ENCODE results near the gene COL5A3. TPM values are rescaled to one million over a fixed set of nuclear protein-coding genes. Genes with fewer than 3 reads are reported as not detected.

COL5A3 gene
- polyA plus RNA-seq, 1 of the 3 experiments (the other 2 are of a cell fraction): under 0.01 TPM

DNA sequence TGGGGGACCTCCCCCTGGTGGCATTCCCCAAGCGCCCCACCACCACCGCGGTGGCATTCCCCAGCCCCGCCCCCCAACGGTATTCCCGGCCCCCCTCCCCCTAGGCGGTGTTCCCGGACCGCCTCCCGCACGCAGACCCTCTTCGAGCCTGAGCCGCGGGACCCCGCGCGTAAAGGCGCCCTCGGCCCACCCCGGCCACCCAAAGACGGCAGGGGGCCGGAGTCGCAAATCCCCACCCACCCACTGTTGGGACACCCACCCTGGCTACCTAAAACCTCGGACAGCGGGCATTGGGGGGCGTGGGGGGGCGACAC, 96.3 kb downstream of the COL5A3 start:
- H3K4me2 ChIP-seq: peak overlapping the region; percentile 98
- H3F3A ChIP-seq (replicated peaks; ENCODE audit: insufficient read depth): peaks cover 9% of the 10 kb centered on the region
- H3K4me3 ChIP-seq (ENCODE audit: low read depth in 2 of 2, low read length in 1 of 2): peak overlapping the region; percentile 52 to 72
- peak overlapping the region; percentile 52 for H3K9ac ChIP-seq
- POLR2A ChIA-PET: no interaction called here
- DNase-seq: no peak
- WGBS (ENCODE audit: low lambda C conversion rate): 0% methylated on average over 5 of the region's 27 CpGs
- H3K9me2 ChIP-seq: no peaks in the 10 kb centered on the region
- CTCF ChIA-PET: interaction anchor here (0.5 to 2.2 kb wide), 5 partner anchors 18 to 86 kb away, joined by 3 to 7 read pairs (median 3); partner anchors contain the start of gene UBL5
- H3K4me1 ChIP-seq (ENCODE audit: control insufficient read depth in 1 of 2, insufficient read depth in 2 of 2, low read depth in 1 of 2, low read length in 1 of 2): peaks cover 0 to 10% of the 10 kb centered on the region in 2 experiments; a peak in 1 of 4 replicates
- H3K9me3 ChIP-seq: no peaks in the 10 kb centered on the region
- peak overlapping the region; percentile 34 to 54; a peak in 2 of 4 replicates for H3K27ac ChIP-seq (ENCODE audit: low read depth in 2 of 2, low read length in 1 of 2)
- H3K79me2 ChIP-seq (ENCODE audit: insufficient read depth): no peaks in the 10 kb centered on the region
- H2AFZ ChIP-seq (ENCODE audit: low read depth): peak overlapping the region; percentile 82
- no peaks in the 10 kb centered on the region for H3K27me3 ChIP-seq (ENCODE audit: insufficient read depth)
- H4K20me1 ChIP-seq (ENCODE audit: insufficient read depth): no peaks in the 10 kb centered on the region
- TF ChIP-seq TEAD4 (IDR thresholded peaks at IDR 0.05; ENCODE audit: borderline replicate concordance, insufficient read depth): no peak
- no peaks in the 10 kb centered on the region for H3K36me3 ChIP-seq (replicated peaks in 1 of 2; ENCODE audit: control insufficient read depth in 1 of 2, insufficient read depth in 2 of 2, low read length in 1 of 2)

DNA sequence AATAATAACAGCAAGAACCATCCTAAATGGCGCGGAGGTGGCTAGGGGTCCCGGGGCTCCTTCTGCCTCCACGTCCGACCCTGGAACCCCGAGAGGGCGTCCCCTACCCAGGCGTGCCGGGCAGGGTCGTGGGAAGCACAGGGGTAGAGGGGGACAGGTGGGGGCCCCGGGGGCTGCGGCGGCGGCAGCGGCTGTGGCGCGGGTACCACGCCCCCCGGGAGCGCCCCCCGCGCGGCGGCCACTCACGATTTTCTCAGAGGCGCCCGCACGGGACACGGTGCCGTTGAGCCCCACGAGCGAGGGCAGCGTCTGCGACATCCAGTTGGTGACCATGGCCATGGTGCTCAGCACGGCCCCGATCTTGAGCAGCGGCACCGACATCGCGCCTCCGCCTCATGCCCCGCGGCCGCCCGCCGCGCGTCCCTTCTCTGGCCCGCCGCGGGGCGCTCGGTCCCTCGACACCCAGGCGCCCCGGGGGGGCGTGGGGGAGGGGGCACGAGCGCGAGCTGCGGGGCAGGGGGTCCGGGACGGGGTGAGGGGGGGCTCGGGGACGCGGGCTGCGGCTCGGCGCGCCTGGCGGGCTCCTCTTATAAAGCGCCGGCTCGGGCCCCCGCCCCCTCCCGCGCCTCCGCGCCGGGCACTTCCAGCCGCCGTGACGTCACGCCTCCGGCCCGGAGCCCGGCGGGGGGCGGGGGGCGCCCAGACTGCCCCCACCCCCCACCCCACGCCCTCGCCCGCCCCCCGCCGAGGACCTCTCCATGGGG, 96.9 kb downstream of the COL5A3 start:
- peak; percentile 90 for DNase-seq

DNA sequence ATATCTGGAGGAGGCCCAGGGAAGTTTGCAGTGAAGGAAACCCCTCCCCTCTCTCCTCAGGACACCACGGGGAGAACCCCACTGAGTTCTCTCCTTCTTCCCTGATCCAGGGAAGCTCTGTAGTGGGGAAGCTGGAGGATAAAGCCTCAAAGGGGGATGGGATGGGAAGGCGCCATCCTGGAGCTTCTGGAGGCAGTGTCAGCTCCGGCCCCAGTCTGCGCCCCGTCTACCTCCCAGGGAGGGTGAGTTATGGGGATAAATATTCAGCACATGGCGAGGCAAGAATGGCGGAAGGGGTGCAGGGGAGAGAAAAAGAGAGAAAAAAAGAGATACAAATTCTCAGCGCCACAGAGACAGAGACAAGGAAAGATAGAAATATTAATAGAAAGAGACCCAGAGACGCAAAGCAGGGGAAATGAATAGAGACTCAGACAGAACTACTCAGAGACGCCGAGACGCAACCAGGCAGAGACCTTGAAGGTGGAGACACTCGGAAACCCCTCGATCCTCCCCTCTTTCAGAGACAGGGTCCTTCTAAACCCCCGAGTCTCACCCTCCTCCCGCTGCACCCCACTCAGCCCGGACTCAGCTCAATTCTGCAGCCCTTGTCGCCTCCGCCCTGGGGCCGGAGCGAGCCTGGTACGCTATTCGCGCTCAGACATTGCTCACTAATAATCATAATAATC, 97.6 kb downstream of the COL5A3 start:
- POLR2A ChIA-PET: no interaction called here
- 77% methylated on average over 24 of the region's 24 CpGs for WGBS (ENCODE audit: low lambda C conversion rate)
- Histone ChIP-seq H3K4me2 (peak overlapping the region; percentile 80; the same call in 1 of the 2 replicates), H3K9ac (no peak overlapping the region), H3K27me3 (ENCODE audit: insufficient read depth) (no peaks in the 10 kb centered on the region), H2AFZ (ENCODE audit: low read depth) (no peak overlapping the region), H3K27ac (ENCODE audit: low read depth in 2 of 2, low read length in 1 of 2) (no peak overlapping the region), H3F3A (replicated peaks; ENCODE audit: insufficient read depth) (peaks cover 9% of the 10 kb centered on the region), H3K79me2 (ENCODE audit: insufficient read depth) (no peaks in the 10 kb centered on the region), H4K20me1 (ENCODE audit: insufficient read depth) (no peaks in the 10 kb centered on the region), H3K9me3 (no peaks in the 10 kb centered on the region), H3K9me2 (no peaks in the 10 kb centered on the region), H3K4me3 (ENCODE audit: low read depth in 2 of 2, low read length in 1 of 2) (peak overlapping the region; percentile 44 to 58; a peak in 3 of 4 replicates), H3K36me3 (replicated peaks in 1 of 2; ENCODE audit: control insufficient read depth in 1 of 2, insufficient read depth in 2 of 2, low read length in 1 of 2) (no peaks in the 10 kb centered on the region), H3K4me1 (ENCODE audit: control insufficient read depth in 1 of 2, insufficient read depth in 2 of 2, low read depth in 1 of 2, low read length in 1 of 2) (peaks cover 0 to 10% of the 10 kb centered on the region in 2 experiments; a peak in 1 of 4 replicates)
- peak; percentile 21 for DNase-seq
- CTCF ChIA-PET: interaction anchor here (0.6 kb wide), 1 partner anchor 285 kb away, joined by 4 read pairs; no protein-coding TSS in a partner anchor
- TF ChIP-seq FOXJ3 (CRISPR knock-in tag; IDR thresholded peaks at IDR 0.05): no peak
- TF ChIP-seq GABPA (IDR thresholded peaks at IDR 0.05; ENCODE audit: low read depth): no peak
- no peak for TF ChIP-seq NFIC (IDR thresholded peaks at IDR 0.05; ENCODE audit: borderline replicate concordance)
- TF ChIP-seq YY1 (IDR thresholded peaks at IDR 0.05; ENCODE audit: low read depth): no peak
- TF ChIP-seq FOXM1 (IDR thresholded peaks at IDR 0.05; ENCODE audit: low read depth): no peak
- TF ChIP-seq NRF1 (IDR thresholded peaks at IDR 0.05; ENCODE audit: low read depth, low read length): no peak
- no peak for TF ChIP-seq TCF12 (IDR thresholded peaks at IDR 0.05)
- no peak for TF ChIP-seq JUND (IDR thresholded peaks at IDR 0.05)
- TF ChIP-seq GATA2 (CRISPR knock-in tag; IDR thresholded peaks at IDR 0.05): no peak
- no peak for TF ChIP-seq POLR2AphosphoS5 (IDR thresholded peaks at IDR 0.05; ENCODE audit: low read depth, low read length)
- TF ChIP-seq, protein P1, sequence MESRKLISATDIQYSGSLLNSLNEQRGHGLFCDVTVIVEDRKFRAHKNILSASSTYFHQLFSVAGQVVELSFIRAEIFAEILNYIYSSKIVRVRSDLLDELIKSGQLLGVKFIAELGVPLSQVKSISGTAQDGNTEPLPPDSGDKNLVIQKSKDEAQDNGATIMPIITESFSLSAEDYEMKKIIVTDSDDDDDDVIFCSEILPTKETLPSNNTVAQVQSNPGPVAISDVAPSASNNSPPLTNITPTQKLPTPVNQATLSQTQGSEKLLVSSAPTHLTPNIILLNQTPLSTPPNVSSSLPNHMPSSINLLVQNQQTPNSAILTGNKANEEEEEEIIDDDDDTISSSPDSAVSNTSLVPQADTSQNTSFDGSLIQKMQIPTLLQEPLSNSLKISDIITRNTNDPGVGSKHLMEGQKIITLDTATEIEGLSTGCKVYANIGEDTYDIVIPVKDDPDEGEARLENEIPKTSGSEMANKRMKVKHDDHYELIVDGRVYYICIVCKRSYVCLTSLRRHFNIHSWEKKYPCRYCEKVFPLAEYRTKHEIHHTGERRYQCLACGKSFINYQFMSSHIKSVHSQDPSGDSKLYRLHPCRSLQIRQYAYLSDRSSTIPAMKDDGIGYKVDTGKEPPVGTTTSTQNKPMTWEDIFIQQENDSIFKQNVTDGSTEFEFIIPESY (IDR thresholded peaks at IDR 0.05; ENCODE audit: borderline replicate concordance, low read depth): no peak
- TF ChIP-seq, protein P2, sequence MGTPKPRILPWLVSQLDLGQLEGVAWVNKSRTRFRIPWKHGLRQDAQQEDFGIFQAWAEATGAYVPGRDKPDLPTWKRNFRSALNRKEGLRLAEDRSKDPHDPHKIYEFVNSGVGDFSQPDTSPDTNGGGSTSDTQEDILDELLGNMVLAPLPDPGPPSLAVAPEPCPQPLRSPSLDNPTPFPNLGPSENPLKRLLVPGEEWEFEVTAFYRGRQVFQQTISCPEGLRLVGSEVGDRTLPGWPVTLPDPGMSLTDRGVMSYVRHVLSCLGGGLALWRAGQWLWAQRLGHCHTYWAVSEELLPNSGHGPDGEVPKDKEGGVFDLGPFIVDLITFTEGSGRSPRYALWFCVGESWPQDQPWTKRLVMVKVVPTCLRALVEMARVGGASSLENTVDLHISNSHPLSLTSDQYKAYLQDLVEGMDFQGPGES (IDR thresholded peaks at IDR 0.05; ENCODE audit: low read depth, low read length): no peak

More for the DNA sequence above, 96.9 kb downstream of the COL5A3 start:
- Histone ChIP-seq H3K27ac (ENCODE audit: low read depth in 2 of 2, low read length in 1 of 2) (no peak overlapping the region), H3K36me3 (replicated peaks in 1 of 2; ENCODE audit: control insufficient read depth in 1 of 2, insufficient read depth in 2 of 2, low read length in 1 of 2) (no peaks in the 10 kb centered on the region), H3F3A (replicated peaks; ENCODE audit: insufficient read depth) (peaks cover 9% of the 10 kb centered on the region), H3K27me3 (ENCODE audit: insufficient read depth) (no peaks in the 10 kb centered on the region), H2AFZ (ENCODE audit: low read depth) (no peak overlapping the region), H3K9me3 (no peaks in the 10 kb centered on the region), H3K4me2 (peak overlapping the region; percentile 80; the same call in 1 of the 2 replicates), H3K9me2 (no peaks in the 10 kb centered on the region), H3K4me3 (ENCODE audit: low read depth in 2 of 2, low read length in 1 of 2) (peak overlapping the region; percentile 44 to 58; a peak in 3 of 4 replicates), H3K79me2 (ENCODE audit: insufficient read depth) (no peaks in the 10 kb centered on the region), H3K9ac (no peak overlapping the region; the same call in 1 of the 2 replicates), H4K20me1 (ENCODE audit: insufficient read depth) (no peaks in the 10 kb centered on the region), H3K4me1 (ENCODE audit: control insufficient read depth in 1 of 2, insufficient read depth in 2 of 2, low read depth in 1 of 2, low read length in 1 of 2) (peaks cover 0 to 10% of the 10 kb centered on the region in 2 experiments; a peak in 1 of 4 replicates)
- TF ChIP-seq, protein P3, sequence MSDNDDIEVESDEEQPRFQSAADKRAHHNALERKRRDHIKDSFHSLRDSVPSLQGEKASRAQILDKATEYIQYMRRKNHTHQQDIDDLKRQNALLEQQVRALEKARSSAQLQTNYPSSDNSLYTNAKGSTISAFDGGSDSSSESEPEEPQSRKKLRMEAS (IDR thresholded peaks at IDR 0.05; ENCODE audit: low read depth): peak; percentile 73
- TF ChIP-seq, protein P2 (IDR thresholded peaks at IDR 0.05; ENCODE audit: low read depth, low read length): no peak
- POLR2A ChIA-PET: no interaction called here
- 22% methylated on average over 10 of the region's 95 CpGs for WGBS (ENCODE audit: low lambda C conversion rate)
- CTCF ChIA-PET: interaction anchor here (0.5 to 2.2 kb wide), 5 partner anchors 18 to 85 kb away, joined by 3 to 7 read pairs (median 3); partner anchors contain the start of gene UBL5

All from SK-N-SH (cell line).